ENCODE results near the gene CLCF1.

- no peak for TF ChIP-seq CTCF (IDR thresholded peaks at IDR 0.05)
- TF ChIP-seq POLR2A (IDR thresholded peaks at IDR 0.05), result no peak
Measured at GRCh38 chr11:67404515-67405195, 31.3 kb upstream of the CLCF1 start.
